Activated CD4-positive, alpha-beta T cell treated with anti-CD3 and anti-CD28 coated beads for 4 hours (primary cell): ENCODE results near the gene ACP4.
"Not testable (repeated sequence)": the region's sequence is repeated elsewhere in the genome, so short reads cannot be mapped to it uniquely, and the experiment has no call there.

Source experiments
- DNase-seq, 2 donors: peaks; one replicate each; pipeline ENCODE4 v3.0.0-alpha.2; 2020

The ACP4 gene

GRCh38 chr19:50790396-50790795 lies at the start of gene ACP4:
ACP4 (plus strand) TSS chr19:50790415; CDS start chr19:50790415, 0 bp downstream.
- DNase-seq, result no peak

GRCh38 chr19:50741179-50741933 lies 48.9 kb upstream of the ACP4 start:
- DNase-seq, result no peak

GRCh38 chr19:50743537-50743936 lies 46.7 kb upstream of the ACP4 start:
- DNase-seq, result no peak

- DNase-seq, result no peak
Measured at GRCh38 chr19:50745221-50745620, 45.0 kb upstream of the ACP4 start.

- DNase-seq, result not testable (repeated sequence)
Measured at GRCh38 chr19:50747141-50747540, 43.1 kb upstream of the ACP4 start.

- no peak for DNase-seq
Measured at GRCh38 chr19:50749490-50749889, 40.7 kb upstream of the ACP4 start.

GRCh38 chr19:50750010-50750409 lies 40.2 kb upstream of the ACP4 start:
- no peak for DNase-seq

GRCh38 chr19:50753879-50754278 lies 36.3 kb upstream of the ACP4 start:
- DNase-seq, result no peak

- DNase-seq, result not testable (repeated sequence)
Measured at GRCh38 chr19:50756244-50756643, 34.0 kb upstream of the ACP4 start.

- DNase-seq, result not testable (repeated sequence)
Measured at GRCh38 chr19:50757624-50758023, 32.6 kb upstream of the ACP4 start.

GRCh38 chr19:50759076-50759475 lies 31.1 kb upstream of the ACP4 start:
- DNase-seq, result not testable (repeated sequence)

GRCh38 chr19:50759886-50760285 lies 30.3 kb upstream of the ACP4 start:
- DNase-seq, result no peak

GRCh38 chr19:50761501-50761900 lies 28.7 kb upstream of the ACP4 start:
- not testable (repeated sequence) for DNase-seq

- DNase-seq, result not testable (repeated sequence)
Measured at GRCh38 chr19:50763521-50763920, 26.7 kb upstream of the ACP4 start.

GRCh38 chr19:50764409-50764808 lies 25.8 kb upstream of the ACP4 start:
- DNase-seq, result no peak

- not testable (repeated sequence) for DNase-seq
Measured at GRCh38 chr19:50766746-50767145, 23.5 kb upstream of the ACP4 start.

GRCh38 chr19:50767263-50767662 lies 23.0 kb upstream of the ACP4 start:
- not testable (repeated sequence) for DNase-seq

GRCh38 chr19:50768277-50768676 lies 21.9 kb upstream of the ACP4 start:
- no peak for DNase-seq

GRCh38 chr19:50770164-50770563 lies 20.1 kb upstream of the ACP4 start, which contains the start of gene GPR32:
GPR32 (plus strand) TSS chr19:50770464; CDS start chr19:50770601, 137 bp downstream.
- not testable (repeated sequence) for DNase-seq

GRCh38 chr19:50770888-50771287 lies 19.3 kb upstream of the ACP4 start:
- DNase-seq, result no peak

- no peak for DNase-seq
Measured at GRCh38 chr19:50772476-50772875, 17.7 kb upstream of the ACP4 start.

- not testable (repeated sequence) for DNase-seq
Measured at GRCh38 chr19:50772912-50773311, 17.3 kb upstream of the ACP4 start.

GRCh38 chr19:50773454-50773853 lies 16.8 kb upstream of the ACP4 start:
- DNase-seq, result not testable (repeated sequence)

GRCh38 chr19:50776131-50776530 lies 14.1 kb upstream of the ACP4 start:
- no peak for DNase-seq

- no peak for DNase-seq
Measured at GRCh38 chr19:50777261-50777660, 13.0 kb upstream of the ACP4 start.
